ENCODE data around the gene LHFPL3. TPM values are rescaled to one million over a fixed set of nuclear protein-coding genes. Genes with fewer than 3 reads are reported as not detected.

LHFPL3 gene
- total RNA-seq, 1 donor from 2014 or later, result not detected

DNA sequence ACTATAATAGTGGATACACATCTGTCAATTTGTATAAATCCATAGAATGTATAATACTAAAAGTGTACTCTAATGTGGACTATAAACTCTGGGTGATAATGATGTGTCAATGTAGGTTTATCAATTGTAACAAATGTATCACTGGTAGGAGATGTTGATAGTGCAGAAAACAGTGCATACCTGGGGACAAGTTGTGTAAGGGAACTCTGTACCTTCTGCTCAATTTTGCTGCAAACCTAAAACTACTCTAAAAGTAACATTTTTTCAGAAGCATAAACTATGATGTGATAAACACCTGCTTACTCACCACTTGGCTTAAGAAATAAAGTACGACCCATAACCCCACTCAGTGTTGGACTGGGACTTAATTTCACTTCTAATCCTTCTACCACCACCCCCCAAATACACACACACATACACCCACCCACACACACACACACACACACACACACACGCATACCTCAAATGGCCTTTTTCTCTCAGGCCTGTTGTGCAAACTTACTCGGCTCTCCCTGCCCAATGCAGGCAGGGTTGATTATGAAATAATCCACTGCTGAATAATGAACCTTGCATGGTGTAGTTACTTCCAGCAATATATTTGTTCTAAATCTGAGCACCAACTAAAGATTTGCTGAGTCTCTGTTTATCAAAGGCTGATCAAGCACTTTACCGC is 531.5 kb downstream of the LHFPL3 start:
- TF ChIP-seq, protein P1, sequence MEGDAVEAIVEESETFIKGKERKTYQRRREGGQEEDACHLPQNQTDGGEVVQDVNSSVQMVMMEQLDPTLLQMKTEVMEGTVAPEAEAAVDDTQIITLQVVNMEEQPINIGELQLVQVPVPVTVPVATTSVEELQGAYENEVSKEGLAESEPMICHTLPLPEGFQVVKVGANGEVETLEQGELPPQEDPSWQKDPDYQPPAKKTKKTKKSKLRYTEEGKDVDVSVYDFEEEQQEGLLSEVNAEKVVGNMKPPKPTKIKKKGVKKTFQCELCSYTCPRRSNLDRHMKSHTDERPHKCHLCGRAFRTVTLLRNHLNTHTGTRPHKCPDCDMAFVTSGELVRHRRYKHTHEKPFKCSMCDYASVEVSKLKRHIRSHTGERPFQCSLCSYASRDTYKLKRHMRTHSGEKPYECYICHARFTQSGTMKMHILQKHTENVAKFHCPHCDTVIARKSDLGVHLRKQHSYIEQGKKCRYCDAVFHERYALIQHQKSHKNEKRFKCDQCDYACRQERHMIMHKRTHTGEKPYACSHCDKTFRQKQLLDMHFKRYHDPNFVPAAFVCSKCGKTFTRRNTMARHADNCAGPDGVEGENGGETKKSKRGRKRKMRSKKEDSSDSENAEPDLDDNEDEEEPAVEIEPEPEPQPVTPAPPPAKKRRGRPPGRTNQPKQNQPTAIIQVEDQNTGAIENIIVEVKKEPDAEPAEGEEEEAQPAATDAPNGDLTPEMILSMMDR (conservative IDR thresholded peaks at IDR 0.05; ENCODE audit: low read depth, low read length), result no peak
- H3K4me3 ChIP-seq (ENCODE audit: low read depth, low read length), result no peak overlapping the region
- DNase-seq (ENCODE audit: low read depth), result no peak

DNA sequence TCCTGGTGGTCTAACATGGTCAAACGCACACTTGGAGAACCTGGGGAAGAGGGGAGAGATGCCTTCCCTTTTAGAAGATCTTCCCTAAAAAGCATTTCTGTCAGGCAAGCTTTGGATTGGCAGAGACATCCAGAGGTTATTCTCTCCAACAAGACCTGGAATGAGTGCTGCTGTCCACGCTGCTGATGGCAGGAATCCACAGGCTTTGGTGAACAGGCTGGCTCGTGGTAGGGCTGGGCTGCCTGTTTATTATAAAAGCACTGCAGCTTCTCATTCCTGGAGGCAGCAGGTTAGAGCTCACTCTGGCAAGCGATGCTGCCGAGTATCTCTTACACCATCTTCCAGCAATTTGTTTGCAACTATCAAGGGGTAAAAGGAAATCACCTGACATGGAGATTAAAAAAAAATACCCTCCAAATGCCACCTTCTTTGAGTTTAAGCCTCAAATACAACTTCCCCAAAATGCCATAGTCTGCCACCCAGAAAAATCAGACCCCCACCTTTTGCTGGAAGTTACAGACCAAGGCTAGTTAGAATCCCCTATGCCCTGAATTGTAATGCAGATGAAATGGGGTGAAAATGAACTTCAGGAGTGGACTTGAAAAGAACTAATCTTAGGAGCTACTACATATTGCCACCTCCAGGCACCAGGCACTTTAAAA is 533.5 kb downstream of the LHFPL3 start:
- TF ChIP-seq, protein P1 (conservative IDR thresholded peaks at IDR 0.05; ENCODE audit: low read depth, low read length), result no peak
- no peak overlapping the region for H3K4me3 ChIP-seq (ENCODE audit: low read depth, low read length)
- DNase-seq (ENCODE audit: low read depth), result no peak

DNA sequence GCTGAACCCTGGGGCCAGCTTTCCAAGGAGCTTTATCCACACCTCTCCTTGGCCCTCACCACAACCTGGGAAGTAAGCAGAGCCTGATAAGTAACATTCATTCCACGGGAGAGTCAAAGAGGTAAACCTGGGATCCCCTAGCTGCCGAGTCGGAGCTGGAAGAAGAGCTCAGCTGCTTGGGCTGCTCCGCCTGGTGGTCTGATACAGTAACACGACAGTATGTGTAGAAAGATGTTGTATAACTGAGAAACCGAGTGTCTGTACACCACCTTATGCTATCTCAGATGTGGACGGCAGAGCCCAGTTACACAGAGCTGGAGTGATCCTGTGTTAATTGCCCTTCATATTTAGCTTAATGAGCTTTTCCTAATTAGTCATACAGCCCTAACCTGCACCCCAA is 534.3 kb downstream of the LHFPL3 start:
- DNase-seq (ENCODE audit: low read depth), result no peak
- no peak overlapping the region for H3K4me3 ChIP-seq (ENCODE audit: low read depth, low read length)
- TF ChIP-seq, protein P1 (conservative IDR thresholded peaks at IDR 0.05; ENCODE audit: low read depth, low read length), result peak; percentile 24

DNA sequence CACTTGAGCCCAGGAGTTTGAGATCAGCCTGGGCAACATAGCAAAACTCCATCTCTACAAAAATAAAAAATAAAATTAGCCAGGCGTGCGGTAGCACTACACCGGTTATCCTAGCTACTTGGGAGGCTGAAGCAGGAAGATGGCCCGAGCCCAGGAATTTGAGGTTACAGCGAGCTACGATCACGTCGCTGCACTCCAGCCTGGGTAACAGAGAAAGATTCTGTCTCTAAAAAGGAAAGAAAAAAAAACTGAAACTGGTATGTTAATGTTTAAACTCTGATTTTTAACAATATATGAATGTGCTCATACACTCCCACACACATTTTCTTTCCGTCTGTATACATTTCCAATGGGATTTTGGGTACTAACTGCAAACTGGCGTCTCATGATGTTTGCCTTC is 545.0 kb downstream of the LHFPL3 start:
- DNase-seq (ENCODE audit: low read depth), result no peak
- TF ChIP-seq, protein P1 (conservative IDR thresholded peaks at IDR 0.05; ENCODE audit: low read depth, low read length), result no peak
- no peak overlapping the region for H3K4me3 ChIP-seq (ENCODE audit: low read depth, low read length)

DNA sequence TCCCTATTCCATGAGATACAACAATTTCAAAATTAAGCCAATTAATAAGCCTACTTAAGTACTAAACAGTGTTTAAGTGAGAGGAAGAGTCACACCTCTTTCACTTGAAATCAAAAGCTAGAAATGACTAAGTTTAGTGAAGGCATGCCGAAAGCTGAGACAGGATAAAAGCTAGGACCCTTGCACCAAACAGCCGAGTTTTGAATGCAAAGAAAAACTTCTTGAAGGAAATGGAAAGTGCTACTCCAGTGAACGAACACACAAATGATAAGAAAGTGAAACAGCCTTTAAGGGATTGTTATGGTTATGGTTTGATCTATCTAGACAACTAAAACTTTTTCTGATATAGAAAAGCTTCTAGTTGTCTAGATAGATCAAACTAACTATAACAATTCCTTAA is 550.2 kb downstream of the LHFPL3 start:
- TF ChIP-seq, protein P1 (conservative IDR thresholded peaks at IDR 0.05; ENCODE audit: low read depth, low read length), result no peak
- H3K4me3 ChIP-seq (ENCODE audit: low read depth, low read length), result no peak overlapping the region
- DNase-seq (ENCODE audit: low read depth), result no peak

DNA sequence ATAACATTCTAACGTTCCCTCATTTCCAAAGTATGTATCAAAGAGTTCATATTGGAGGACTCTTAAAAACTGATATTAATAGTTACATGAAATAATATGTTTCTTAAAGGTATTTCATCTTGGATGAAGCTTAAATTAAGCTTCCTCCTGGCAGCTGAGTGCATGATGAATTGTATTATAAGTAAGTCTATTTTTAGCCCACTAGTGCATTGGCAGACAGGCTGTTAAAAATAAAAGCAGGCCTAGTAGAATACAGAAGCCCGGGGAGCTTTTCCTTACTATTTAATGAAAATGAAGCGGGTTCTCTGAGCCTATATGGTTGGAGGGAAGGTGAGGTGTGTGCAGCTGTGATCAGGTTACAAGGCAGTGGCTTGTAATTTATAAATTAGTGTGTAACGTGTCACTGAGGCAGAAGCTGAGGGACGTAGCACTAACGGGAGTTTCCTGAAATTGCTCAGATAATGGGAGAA is 554.9 kb downstream of the LHFPL3 start:
- TF ChIP-seq, protein P1 (conservative IDR thresholded peaks at IDR 0.05; ENCODE audit: low read depth, low read length), result no peak
- no peak overlapping the region for H3K4me3 ChIP-seq (ENCODE audit: low read depth, low read length)
- no peak for DNase-seq (ENCODE audit: low read depth)

All from epithelial cell of proximal tubule (primary cell).